HG03066 (cell line): ENCODE results near the gene TPM1.

Experiments used
- ATAC-seq: cut with Tn5 transposase; IDR thresholded peaks from one replicate; pipeline ENCODE4 v1.9.1; 2021; ENCODE audit warnings: low read depth; ENCODE audit not compliant: unreplicated experiment

Gene TPM1

DNA sequence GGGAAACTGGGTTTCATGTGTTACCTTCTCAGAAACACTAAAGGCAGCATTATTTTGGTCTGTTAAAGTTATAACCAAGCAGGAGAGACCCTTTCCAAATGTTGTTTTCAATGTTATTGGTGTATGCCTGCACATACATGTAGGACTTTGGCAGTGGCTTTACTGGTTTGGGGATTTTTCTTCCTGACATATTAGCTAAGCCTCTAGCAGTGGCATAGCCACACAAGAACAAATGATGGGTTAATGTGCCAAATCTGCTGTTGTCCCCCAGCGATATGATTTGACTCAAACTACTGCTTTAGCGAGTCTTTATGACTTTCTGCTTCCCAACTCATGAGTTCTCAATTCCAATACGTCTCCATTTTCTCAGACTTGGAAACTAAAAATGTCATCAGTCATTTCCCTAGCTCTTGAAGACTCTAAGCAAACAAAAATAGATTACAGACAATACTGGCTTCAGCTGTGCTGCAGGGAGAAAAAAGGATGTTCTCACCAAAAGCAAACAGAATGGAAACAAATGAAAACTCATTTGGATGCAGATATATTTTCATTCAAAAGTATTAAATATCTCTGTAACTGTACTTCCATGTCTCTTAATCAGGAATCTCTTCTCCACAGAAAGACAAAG lies 29.6 kb downstream of the TPM1 start:
- ATAC-seq: no peak

DNA sequence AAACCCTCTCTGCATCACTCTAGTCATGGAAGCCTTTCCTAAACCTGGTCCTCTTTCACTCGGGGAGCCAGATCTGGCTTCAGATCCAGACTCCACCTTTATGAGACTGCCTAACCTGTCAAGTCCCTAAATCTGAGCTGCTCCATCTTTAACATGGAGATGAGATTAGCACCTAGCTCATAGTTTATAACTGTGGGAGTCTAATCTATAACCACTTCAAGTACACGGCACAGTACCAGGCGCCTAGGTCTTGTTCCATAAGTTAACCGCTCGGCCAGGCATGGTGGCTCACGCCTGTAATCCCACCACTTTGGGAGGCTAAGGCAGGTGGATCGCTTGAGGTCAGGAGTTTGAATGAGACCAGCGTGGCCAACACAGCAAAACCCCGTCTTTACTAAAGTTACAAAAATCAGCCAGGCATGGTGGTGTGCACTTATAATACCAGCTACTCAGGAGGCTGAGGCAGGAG lies 30.3 kb downstream of the TPM1 start:
- no peak for ATAC-seq

DNA sequence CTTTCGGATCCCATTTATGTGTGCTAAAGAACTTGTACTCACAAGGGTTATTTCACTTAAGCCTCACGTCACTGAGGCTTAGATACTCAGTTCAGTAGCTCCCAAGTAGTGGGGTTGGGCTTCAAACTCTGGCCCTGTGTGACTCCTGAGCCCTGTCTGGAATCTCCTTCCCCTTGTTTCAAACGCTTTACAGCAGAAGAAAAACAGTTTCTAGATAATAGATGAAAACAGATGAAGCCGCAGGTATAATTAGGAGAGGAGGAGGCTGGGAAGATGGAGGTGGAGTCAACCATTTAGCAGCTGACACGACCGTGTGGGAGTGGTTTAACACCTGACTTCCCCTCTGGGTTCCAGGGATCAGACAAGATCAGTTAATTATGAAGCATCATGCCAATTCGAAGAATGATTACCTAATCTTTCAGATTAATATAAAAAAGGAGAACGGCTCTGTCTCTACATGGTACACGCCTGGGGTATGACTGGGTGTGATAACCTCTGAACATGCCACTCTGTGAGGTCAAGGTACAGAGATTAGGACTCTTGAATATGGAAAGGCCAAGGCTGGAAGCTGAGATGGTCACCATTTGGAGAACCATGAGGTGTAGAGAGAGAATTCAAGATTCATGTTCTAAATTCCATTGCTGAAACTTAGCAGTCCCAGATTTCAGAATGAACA lies 31.1 kb downstream of the TPM1 start:
- ATAC-seq: no peak

GRCh38 chr15:63075015-63075983 lies 32.8 kb downstream of the TPM1 start:
- no peak for ATAC-seq

GRCh38 chr15:63075984-63076713 lies 33.6 kb downstream of the TPM1 start:
- no peak for ATAC-seq

DNA sequence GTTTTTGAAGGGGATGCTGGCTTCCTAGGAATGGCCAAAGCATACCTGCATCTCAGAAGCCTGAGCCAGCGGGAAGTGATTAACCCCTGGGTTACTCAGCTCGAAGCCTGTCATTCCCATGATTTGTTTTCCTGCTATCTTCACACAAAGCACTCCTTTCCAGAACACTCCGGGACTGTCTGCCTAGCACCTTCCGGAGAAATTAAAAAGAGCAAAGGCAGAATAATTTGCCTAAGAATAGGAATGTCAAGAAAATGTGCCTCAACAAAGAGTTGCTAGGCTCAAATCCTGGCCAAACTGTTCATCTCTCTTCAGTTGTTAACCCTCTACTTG lies 34.1 kb downstream of the TPM1 start:
- no peak for ATAC-seq

- no peak for ATAC-seq
Observed at GRCh38 chr15:63077952-63078351, 35.4 kb downstream of the TPM1 start.

GRCh38 chr15:63079947-63080626 lies 37.5 kb downstream of the TPM1 start:
- no peak for ATAC-seq

GRCh38 chr15:63080634-63081250 lies 38.2 kb downstream of the TPM1 start:
- no peak for ATAC-seq

DNA sequence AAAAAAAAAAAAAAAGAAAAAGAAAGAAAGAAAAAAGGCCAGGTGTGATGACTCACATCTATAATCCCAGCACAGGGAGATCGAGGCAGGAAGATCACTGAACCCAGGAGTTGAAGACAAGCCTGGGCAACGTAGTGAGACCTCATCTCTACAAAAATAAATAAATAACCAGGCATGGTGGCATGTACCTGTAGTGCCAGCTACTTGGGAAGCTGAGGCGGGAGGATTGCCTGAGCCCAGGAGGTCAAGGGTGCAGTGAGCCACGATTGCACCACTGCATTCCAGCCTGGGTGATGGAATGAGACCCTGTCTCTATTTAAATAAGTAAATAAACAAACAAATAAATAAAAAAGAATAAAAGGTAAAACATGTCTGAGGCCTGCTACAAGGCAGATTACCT lies 39.8 kb downstream of the TPM1 start:
- ATAC-seq: no peak

DNA sequence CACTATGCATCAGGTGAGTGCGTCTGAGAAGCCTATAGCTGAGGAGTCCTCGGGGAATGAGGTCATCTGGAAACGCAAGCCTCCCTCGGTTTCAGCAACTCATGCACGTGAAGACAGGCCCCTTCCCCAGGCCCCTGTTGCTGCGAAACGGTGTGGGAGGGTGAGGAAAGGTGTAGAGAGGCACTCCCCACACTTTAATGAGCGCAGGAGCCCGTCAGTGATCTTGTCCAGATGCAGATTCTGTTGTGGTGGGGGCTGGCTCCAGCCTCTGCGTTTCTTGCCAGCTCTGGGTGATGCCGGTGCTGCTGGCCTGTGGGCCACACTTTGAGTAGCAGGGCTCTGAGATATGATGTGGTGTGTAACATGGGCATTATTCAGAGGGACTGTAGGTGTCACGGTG lies 40.5 kb downstream of the TPM1 start:
- ATAC-seq: no peak

GRCh38 chr15:63083541-63083940 lies 41.0 kb downstream of the TPM1 start:
- no peak for ATAC-seq

DNA sequence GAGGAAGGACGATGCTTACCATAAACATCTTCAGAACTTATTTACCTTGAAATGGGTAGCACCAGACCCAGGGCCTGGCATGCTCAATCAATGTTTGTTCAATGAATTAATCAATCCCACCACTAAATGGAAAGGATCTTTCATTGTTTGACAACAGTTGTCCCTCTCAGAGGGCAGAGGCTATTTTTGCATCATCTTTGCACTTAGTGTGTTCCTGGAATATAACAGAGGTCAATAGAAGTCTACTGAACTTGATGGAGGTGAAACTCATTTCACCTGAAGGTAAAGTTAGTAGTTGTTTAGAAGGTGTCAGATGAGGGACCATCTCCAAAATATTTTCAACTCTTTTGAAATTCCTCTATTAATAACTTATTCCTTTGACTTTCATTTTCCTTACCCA lies 42.3 kb downstream of the TPM1 start:
- no peak for ATAC-seq

DNA sequence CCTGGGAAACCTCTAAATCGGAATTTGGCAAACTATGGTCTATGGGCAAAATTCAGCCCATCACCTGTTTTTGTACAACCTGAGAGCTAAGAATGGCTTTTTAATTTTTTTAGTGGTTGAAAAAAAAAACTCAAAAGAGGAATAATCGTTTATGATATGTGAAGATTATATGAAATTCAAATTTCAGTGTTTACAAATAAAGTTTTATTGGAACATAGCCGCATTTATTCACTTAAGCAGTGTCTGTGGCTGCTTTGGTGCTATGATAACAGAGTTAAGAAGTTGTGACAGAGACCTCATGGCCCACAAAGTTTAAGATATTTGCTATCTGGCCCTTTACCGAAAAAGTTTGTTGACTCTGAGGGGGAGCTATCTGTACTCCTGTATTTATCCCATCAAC lies 42.7 kb downstream of the TPM1 start:
- ATAC-seq: no peak

- no peak for ATAC-seq
Observed at GRCh38 chr15:63086271-63086670, 43.7 kb downstream of the TPM1 start.

GRCh38 chr15:63086947-63087346 lies 44.4 kb downstream of the TPM1 start:
- ATAC-seq: no peak

DNA sequence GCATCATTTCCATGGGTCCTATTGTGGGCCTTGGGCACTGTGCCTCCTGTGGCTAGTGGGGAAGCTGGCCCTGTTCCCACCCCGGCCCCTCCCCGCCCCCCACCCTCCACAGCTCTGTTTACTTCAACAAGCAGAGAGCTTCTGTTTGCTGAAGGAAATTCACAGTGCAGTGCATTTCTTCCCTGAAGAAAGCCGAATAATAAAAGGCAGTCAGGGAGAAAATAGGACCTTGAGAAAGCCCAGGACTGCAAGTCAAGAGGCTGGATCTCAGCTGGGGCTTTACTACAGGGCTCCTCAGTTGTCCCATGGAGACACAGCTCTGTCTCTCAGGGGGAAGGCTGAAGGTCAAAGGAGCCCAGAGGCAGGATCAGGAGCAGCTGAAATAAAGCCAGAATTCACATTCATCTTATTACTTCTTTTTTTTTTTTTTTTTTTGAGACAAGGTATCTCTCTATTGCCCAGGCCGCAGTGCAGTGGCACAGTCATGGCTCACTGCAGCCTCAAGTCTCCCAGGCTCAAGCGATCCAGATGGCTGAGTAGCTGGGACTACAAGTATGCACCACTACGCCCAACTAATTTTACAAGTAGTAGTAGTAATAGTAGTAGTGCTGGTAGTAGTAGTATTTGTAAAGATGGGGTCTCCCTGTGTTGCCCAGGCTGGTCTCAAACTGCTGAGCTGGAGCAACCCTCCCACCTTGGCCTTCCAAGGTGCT lies 46.1 kb downstream of the TPM1 start:
- no peak for ATAC-seq

GRCh38 chr15:63089260-63090043 lies 46.9 kb downstream of the TPM1 start:
- ATAC-seq: no peak
